ENCODE data around the gene CD68. TPM values are rescaled to one million over a fixed set of nuclear protein-coding genes. Genes with fewer than 3 reads are reported as not detected.
"Not testable (repeated sequence)": the region's sequence is repeated elsewhere in the genome, so short reads cannot be mapped to it uniquely, and the experiment has no call there.

Gene CD68
- total RNA-seq, 2 donors from 2014 or later = 4.3 to 14.8 TPM

DNA sequence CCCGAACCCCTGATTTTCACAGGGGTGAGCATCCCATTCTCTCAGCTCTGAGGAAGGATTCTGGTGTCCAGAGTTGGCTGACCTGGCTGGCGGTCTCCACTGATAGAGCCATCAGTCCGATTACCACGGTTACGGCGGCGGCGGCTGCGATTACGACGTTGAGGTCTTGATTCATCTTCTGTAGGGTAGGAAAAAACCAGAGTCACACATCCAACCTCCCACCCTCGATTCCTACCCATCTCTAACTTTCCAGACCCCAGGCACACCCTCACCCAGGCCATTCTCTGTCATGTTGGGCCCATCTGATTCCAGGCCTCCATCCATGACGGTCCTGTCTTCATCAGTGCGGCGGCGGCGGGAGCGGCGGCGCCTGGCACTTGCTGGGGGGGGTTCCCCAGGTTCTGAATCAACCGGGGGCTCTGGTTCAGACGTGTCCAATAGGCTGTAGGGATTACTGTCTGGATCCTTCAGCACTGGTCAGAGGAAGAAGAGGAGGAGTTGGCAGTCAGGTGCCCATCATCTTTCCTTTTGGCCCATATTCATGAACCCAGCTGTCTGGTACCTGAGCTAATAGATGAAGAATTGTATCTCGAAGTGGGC lies 13.1 kb downstream of the CD68 start:
- ATAC-seq = no peak
- no peak overlapping the region for H3K27ac ChIP-seq
- peaks cover 35 to 43% of the 10 kb centered on the region in 2 donors for H3K36me3 ChIP-seq (replicated peaks in 1 of 2; ENCODE audit: insufficient read depth in 1 of 2, low read depth in 2 of 2)
- intact Hi-C loops (cut with DNase I) = no loop called here
- no peak for DNase-seq
- no peak for TF ChIP-seq POLR2A (IDR thresholded peaks at IDR 0.05)
- TF ChIP-seq, protein P1, sequence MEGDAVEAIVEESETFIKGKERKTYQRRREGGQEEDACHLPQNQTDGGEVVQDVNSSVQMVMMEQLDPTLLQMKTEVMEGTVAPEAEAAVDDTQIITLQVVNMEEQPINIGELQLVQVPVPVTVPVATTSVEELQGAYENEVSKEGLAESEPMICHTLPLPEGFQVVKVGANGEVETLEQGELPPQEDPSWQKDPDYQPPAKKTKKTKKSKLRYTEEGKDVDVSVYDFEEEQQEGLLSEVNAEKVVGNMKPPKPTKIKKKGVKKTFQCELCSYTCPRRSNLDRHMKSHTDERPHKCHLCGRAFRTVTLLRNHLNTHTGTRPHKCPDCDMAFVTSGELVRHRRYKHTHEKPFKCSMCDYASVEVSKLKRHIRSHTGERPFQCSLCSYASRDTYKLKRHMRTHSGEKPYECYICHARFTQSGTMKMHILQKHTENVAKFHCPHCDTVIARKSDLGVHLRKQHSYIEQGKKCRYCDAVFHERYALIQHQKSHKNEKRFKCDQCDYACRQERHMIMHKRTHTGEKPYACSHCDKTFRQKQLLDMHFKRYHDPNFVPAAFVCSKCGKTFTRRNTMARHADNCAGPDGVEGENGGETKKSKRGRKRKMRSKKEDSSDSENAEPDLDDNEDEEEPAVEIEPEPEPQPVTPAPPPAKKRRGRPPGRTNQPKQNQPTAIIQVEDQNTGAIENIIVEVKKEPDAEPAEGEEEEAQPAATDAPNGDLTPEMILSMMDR (IDR thresholded peaks at IDR 0.05) = no peak
- H3K4me3 ChIP-seq = no peak overlapping the region
- WGBS, 2 donors = 90 to 92% methylated on average over 13 to 23 of the region's 23 CpGs
- H3K4me1 ChIP-seq = peaks cover 13% of the 10 kb centered on the region
- H3K9me3 ChIP-seq = no peaks in the 10 kb centered on the region
- no peaks in the 10 kb centered on the region for H3K27me3 ChIP-seq

DNA sequence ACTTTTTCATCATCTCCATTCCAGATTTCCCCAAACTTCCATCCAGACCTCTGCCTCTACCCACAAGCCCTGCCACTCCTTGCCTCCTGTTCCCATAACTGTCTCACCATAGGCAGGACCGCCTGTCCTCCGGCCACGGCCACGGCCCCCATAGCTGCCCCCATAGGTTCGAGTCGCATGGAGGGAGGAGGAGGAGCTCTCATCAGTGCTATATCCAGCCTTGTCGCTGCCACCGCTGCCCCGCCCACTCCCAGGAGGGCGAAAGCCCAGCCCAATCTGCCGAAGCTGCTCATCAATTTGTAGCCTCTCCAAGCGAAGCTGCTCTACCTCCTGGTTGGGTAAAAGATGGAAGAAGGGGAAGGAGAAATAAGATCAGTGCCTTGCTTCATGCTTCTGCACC lies 13.9 kb downstream of the CD68 start:
- Histone ChIP-seq H3K36me3 (replicated peaks in 1 of 2; ENCODE audit: insufficient read depth in 1 of 2, low read depth in 2 of 2) (peaks cover 35 to 40% of the 10 kb centered on the region in 2 donors), H3K4me3 (no peak overlapping the region), H3K4me1 (peaks cover 13% of the 10 kb centered on the region), H3K9me3 (no peaks in the 10 kb centered on the region), H3K27ac (no peak overlapping the region), H3K27me3 (no peaks in the 10 kb centered on the region)
- intact Hi-C loops (cut with DNase I) = no loop called here
- no peak for TF ChIP-seq POLR2A (IDR thresholded peaks at IDR 0.05)
- TF ChIP-seq, protein P1 (IDR thresholded peaks at IDR 0.05) = no peak
- DNase-seq (no peak), ATAC-seq (no peak)
- 91% methylated on average over 12 of the region's 12 CpGs for WGBS, 2 donors

DNA sequence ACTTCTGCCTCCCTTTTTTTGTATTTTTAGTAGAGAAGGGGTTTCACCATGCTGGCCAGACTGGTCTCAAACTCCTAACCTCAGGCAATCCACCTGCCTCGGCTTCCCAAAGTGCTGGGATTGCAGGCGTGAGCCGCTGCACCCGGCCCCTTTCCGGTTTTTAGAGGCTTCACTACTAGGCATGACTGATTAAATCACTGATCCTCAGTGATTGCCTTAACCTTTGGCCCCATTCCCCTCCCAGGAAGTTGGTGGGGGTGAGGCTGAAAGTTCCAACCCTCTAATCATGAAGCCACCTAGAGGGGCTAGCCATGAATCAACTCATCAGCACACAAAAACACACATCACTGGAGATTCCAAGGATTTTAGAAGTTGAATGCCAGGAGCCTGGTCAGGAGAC lies 18.1 kb downstream of the CD68 start:
- intact Hi-C loops (cut with DNase I); H3K27ac ChIP-seq; ATAC-seq; DNase-seq; H3K9me3 ChIP-seq; H3K4me3 ChIP-seq; H3K27me3 ChIP-seq; H3K4me1 ChIP-seq: not testable (repeated sequence)
- WGBS, 2 donors = 80 to 92% methylated on average over 4 to 5 of the region's 5 CpGs
- H3K36me3 ChIP-seq (replicated peaks in 1 of 2; ENCODE audit: insufficient read depth in 1 of 2, low read depth in 2 of 2) = peaks cover 40 to 53% of the 10 kb centered on the region in 2 donors

DNA sequence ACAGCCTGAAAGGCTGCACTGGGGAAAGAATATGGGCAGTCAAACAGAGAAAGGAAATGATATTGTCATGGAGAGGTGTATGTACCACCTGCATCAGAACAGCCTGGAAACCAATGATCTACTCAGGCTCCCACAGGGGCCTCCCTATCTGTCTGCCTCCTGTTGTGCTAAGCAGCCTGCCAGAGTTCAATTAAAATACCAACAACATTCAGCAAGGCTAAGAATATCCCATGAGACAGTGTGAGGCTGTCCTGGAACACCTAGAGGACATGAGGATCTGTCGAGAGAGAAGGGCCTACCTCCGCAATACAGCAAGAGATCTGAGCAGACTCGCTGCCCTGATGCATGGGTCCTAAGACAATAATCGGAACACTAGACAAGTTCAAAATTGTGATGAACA lies 26.8 kb downstream of the CD68 start:
- no peak for DNase-seq
- Histone ChIP-seq H3K36me3 (replicated peaks in 1 of 2; ENCODE audit: insufficient read depth in 1 of 2, low read depth in 2 of 2) (peaks cover 0 to 16% of the 10 kb centered on the region in 2 donors), H3K27me3 (no peaks in the 10 kb centered on the region), H3K4me3 (no peak overlapping the region), H3K9me3 (no peaks in the 10 kb centered on the region), H3K27ac (no peak overlapping the region), H3K4me1 (peaks cover 6% of the 10 kb centered on the region)
- WGBS, 2 donors = 93 to 98% methylated on average over 4 of the region's 4 CpGs
- no peak for ATAC-seq
- intact Hi-C loops (cut with DNase I) = no loop called here
- TF ChIP-seq, protein P1 (IDR thresholded peaks at IDR 0.05) = no peak
- no peak for TF ChIP-seq POLR2A (IDR thresholded peaks at IDR 0.05)

DNA sequence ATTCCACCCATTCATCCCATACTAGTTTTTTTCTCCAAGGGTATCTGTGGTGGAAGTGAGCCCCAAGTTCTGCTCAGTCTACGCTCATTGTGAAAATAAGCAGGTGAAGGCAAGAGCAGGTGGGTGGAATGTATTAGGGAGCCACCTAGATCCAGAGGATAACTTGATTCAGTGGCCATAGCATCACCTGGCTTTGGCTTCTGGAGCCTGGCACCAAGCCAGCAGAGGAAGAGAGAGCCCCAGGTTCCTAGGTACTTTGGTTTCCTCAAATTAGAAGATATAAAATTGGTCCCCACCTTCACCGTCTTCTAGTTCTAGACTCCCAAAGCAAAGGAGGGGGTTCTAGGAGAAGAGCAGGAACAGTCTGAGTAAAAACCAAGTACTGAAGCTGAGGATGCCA lies 31.2 kb downstream of the CD68 start:
- WGBS, 2 donors = 96 to 100% methylated on average over 2 of the region's 2 CpGs

More for the DNA sequence above, 31.2 kb downstream of the CD68 start:
- no peak for DNase-seq
- TF ChIP-seq, protein P1 (IDR thresholded peaks at IDR 0.05) = no peak
- no peak for TF ChIP-seq POLR2A (IDR thresholded peaks at IDR 0.05)
- H3K4me3 ChIP-seq = no peak overlapping the region
- H3K36me3 ChIP-seq (replicated peaks in 1 of 2; ENCODE audit: insufficient read depth in 1 of 2, low read depth in 2 of 2) = no peaks in the 10 kb centered on the region
- intact Hi-C loops (cut with DNase I) = no loop called here
- H3K4me1 ChIP-seq = peaks cover 34% of the 10 kb centered on the region
- no peak overlapping the region for H3K27ac ChIP-seq
- no peaks in the 10 kb centered on the region for H3K9me3 ChIP-seq
- H3K27me3 ChIP-seq = no peaks in the 10 kb centered on the region
- ATAC-seq = no peak
